Measurements from ENCODE around the gene C17orf67.

C17orf67 gene

GRCh38 chr17:56793957-56794356 is 39.8 kb downstream of the C17orf67 start:
- DNase-seq (ENCODE audit: low read depth, low spot score), result no peak
- TF ChIP-seq, protein P1, sequence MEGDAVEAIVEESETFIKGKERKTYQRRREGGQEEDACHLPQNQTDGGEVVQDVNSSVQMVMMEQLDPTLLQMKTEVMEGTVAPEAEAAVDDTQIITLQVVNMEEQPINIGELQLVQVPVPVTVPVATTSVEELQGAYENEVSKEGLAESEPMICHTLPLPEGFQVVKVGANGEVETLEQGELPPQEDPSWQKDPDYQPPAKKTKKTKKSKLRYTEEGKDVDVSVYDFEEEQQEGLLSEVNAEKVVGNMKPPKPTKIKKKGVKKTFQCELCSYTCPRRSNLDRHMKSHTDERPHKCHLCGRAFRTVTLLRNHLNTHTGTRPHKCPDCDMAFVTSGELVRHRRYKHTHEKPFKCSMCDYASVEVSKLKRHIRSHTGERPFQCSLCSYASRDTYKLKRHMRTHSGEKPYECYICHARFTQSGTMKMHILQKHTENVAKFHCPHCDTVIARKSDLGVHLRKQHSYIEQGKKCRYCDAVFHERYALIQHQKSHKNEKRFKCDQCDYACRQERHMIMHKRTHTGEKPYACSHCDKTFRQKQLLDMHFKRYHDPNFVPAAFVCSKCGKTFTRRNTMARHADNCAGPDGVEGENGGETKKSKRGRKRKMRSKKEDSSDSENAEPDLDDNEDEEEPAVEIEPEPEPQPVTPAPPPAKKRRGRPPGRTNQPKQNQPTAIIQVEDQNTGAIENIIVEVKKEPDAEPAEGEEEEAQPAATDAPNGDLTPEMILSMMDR (IDR thresholded peaks at IDR 0.05; ENCODE audit: low read depth, low read length), result no peak
- H3K4me3 ChIP-seq (ENCODE audit: low read depth, low read length), result no peak overlapping the region
- in situ Hi-C loops (cut with HindIII; ENCODE audit: low sequenced_read_pairs), result no loop called here

- H3K4me3 ChIP-seq (ENCODE audit: low read depth, low read length), result no peak overlapping the region
- no peak for DNase-seq (ENCODE audit: low read depth, low spot score)
- TF ChIP-seq, protein P1 (IDR thresholded peaks at IDR 0.05; ENCODE audit: low read depth, low read length), result no peak
- in situ Hi-C loops (cut with HindIII; ENCODE audit: low sequenced_read_pairs), result no loop called here
Observed at GRCh38 chr17:56793531-56793930, 40.2 kb downstream of the C17orf67 start.

DNA sequence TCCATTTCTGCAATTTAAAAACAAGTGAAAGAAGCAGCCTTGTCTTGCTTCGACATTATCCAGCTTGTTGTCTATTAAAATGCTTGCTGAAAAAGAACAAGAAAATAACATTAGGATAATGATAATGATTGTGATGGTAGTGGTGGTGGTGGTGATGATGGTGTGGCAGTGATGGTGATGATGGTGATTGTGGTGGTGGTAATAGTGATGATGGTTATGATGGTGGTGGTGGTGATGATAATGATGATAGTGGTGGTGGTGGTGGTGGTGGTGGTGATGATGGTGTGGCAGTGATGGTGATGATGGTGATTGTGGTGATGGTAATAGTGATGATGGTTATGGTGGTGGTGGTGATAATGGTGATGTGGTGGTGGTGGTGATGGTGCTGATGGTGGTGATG is 41.5 kb downstream of the C17orf67 start:
- TF ChIP-seq, protein P1 (IDR thresholded peaks at IDR 0.05; ENCODE audit: low read depth, low read length), result no peak
- in situ Hi-C loops (cut with HindIII; ENCODE audit: low sequenced_read_pairs), result no loop called here
- no peak overlapping the region for H3K4me3 ChIP-seq (ENCODE audit: low read depth, low read length)
- DNase-seq (ENCODE audit: low read depth, low spot score), result no peak

DNA sequence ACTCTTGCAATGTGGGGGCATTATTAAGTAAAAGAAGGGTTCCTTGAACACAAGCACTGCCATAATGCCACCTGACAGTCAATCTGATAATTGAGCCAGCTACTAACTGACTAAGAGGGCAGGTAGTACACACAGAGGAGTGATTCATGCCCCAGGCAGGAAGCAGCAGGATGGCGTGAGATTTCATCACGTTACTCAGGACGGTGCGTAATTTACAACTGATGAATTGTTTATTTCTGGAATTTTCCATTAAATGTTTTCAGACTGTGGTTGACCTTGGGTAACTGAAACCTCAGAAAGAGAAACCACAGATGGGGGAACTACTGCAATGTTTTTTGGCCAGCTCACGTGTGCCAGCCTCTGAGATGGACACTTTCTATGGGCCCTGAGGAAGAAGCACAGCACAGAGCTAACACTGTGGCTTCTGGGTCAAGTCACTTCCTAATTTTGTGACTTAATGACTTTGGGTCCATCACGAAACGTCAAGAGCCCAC is 46.7 kb downstream of the C17orf67 start:
- in situ Hi-C loops (cut with HindIII; ENCODE audit: low sequenced_read_pairs), result no loop called here
- peak; percentile 88 for DNase-seq (ENCODE audit: low read depth, low spot score)
- TF ChIP-seq, protein P1 (IDR thresholded peaks at IDR 0.05; ENCODE audit: low read depth, low read length), result no peak
- H3K4me3 ChIP-seq (ENCODE audit: low read depth, low read length), result no peak overlapping the region

DNA sequence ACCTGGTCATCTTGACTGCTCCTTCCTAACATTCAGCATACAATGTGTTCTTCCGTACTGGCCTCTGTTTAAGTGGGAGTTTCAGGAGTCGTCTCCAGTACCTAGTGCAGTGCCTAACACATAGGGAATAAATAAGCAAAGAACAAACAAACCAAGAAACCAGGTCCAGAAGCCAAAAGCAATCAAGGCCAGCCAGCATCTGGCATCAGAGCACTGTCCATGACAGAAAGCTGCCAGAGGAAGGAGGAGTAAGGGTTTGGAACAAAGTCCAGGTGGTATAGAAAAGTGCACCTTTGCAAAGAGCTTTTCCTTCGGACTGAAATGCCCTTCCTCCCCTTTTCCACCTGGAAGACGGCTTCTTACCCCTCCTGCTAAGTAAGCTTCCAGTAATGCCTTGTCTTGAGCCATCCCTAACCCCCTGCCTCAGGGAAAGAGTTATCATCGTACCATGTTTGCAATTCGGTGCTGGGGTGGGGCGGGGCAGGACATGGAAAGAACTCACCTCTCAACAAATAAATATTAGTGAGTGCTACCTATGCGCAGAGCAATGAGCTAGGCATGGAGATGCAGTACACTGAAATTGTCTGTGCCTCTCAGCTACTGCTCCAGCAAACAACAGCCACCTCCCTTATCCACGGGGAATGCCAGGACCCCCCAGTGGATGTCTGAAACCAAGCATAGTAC is 47.6 kb downstream of the C17orf67 start:
- TF ChIP-seq, protein P1 (IDR thresholded peaks at IDR 0.05; ENCODE audit: low read depth, low read length), result no peak
- no peak for DNase-seq (ENCODE audit: low read depth, low spot score)
- in situ Hi-C loops (cut with HindIII; ENCODE audit: low sequenced_read_pairs), result no loop called here

DNA sequence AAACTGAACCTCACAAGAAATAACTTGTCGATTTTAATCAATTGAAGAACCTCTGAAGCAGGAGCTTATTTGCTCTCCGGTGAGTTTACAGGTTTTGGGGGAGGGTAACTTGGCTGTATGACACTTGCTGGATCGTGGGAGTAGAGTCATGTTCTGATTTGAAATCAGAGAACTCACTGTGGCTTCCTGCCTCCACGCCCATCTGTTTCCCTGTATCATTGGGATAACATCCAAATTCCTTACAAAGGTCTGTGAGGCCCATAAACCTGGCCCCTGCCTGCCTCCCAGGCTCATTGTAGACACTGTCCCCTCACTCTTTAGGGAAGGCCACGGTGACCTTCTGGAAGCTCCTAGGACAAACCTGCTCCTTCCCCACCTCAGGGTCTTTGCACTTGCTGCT is 48.3 kb downstream of the C17orf67 start:
- in situ Hi-C loops (cut with HindIII; ENCODE audit: low sequenced_read_pairs), result no loop called here
- DNase-seq (ENCODE audit: low read depth, low spot score), result peak; percentile 8
- TF ChIP-seq, protein P1 (IDR thresholded peaks at IDR 0.05; ENCODE audit: low read depth, low read length), result no peak
- H3K4me3 ChIP-seq (ENCODE audit: low read depth, low read length), result no peak overlapping the region

More for the DNA sequence above, 47.6 kb downstream of the C17orf67 start:
- H3K4me3 ChIP-seq (ENCODE audit: low read depth, low read length), result no peak overlapping the region

Data from astrocyte of the spinal cord (primary cell).